Esophagus muscularis mucosa (tissue), 4 donors: Measurements from ENCODE around the gene RAB11FIP2. TPM values are rescaled to one million over a fixed set of nuclear protein-coding genes. Genes with fewer than 3 reads are reported as not detected.

Experiments
- DNase-seq: peaks from one replicate; pipeline ENCODE4 v3.0.0-alpha.2; 2017; ENCODE audit errors: extremely low spot score
- H3K27ac ChIP-seq, 4 donors: fragments of 200-600 bp; sonication (generic); replicated peaks in 1 of 4; 1 replicate in 3 of 4; 2 replicates in 1 of 4; pipeline ENCODE4 v1.5.1; 2016 to 2019; ENCODE audit warnings: mild to moderate bottlenecking in 1 of 4
- H3K27me3 ChIP-seq, 4 donors: fragments of 200-600 bp; sonication (generic); one replicate each; pipeline versions ENCODE4 v1.5.1 to v1.6.0; 2016 to 2019
- H3K36me3 ChIP-seq, 4 donors: fragments of 200-600 bp; sonication (generic); one replicate each; pipeline ENCODE4 v1.5.1; 2016 to 2019
- H3K4me1 ChIP-seq, 4 donors: fragments of 200-600 bp; sonication (generic); one replicate each; pipeline ENCODE4 v1.5.1; 2016 to 2019
- H3K4me3 ChIP-seq, 4 donors: fragments of 200-600 bp; sonication (generic); 1 replicate in 2 of 4; 2 replicates in 2 of 4; pipeline ENCODE4 v1.5.1; 2016 to 2019; ENCODE audit warnings: mild to moderate bottlenecking in 4 of 4, moderate library complexity in 1 of 4
- H3K9me3 ChIP-seq, 4 donors: fragments of 200-600 bp; sonication (generic); 1 replicate in 3 of 4; 2 replicates in 1 of 4; pipeline ENCODE4 v1.5.1; 2016 to 2019
- CTCF ChIP-seq, 3 experiments: fragments of 200-600 bp in 2 of 3; fragments of 450-650 bp in 1 of 3; sonication (generic) in 2 of 3; IDR thresholded peaks; one replicate each; pipeline ENCODE4 v1.5.1; 2017 to 2019; ENCODE audit warnings: antibody characterized with exemption in 3 of 3, mild to moderate bottlenecking in 2 of 3, moderate library complexity in 1 of 3
- EP300 ChIP-seq: sonication (generic); formaldehyde crosslinking; IDR thresholded peaks from one replicate; pipeline ENCODE4 v1.6.1; 2017; ENCODE audit warnings: antibody characterized with exemption
- POLR2A ChIP-seq: fragments of 450-650 bp; IDR thresholded peaks from one replicate; pipeline ENCODE4 v1.6.1; 2017; ENCODE audit warnings: antibody characterized with exemption, moderate library complexity, mild to moderate bottlenecking, low read depth
- POLR2AphosphoS5 ChIP-seq, 2 donors: sonication (generic); formaldehyde crosslinking; IDR thresholded peaks; one replicate each; pipeline ENCODE4 v1.6.1; 2017; ENCODE audit warnings: antibody characterized with exemption in 2 of 2
- WGBS: methylation state at CpG from one replicate; pipeline ENCODE4 v1.1.5; 2018; 5-methylcytosine and 5-hydroxymethylcytosine counted together
- intact Hi-C: fragments of 100-400 bp; cut with DNase I; formaldehyde crosslinking; loops from one replicate; pipeline ENCODE4 v1.15.1; 2023
- total RNA-seq, 4 donors: library from RNA; depleted of rRNA; stranded (reverse); fragments of >200 nt; gene quantifications; one replicate each; pipeline versions ENCODE4 v1.1.0 to v1.2.1, GENCODE V29; 2016

RAB11FIP2 gene
- total RNA-seq, 4 donors from 2014 or later, result 34.8 to 46.5 (median 38.8) TPM

- H3K36me3 ChIP-seq, result no peaks in the 10 kb centered on the region
- H3K9me3 ChIP-seq, result no peaks in the 10 kb centered on the region
- no peak for DNase-seq
- TF ChIP-seq POLR2A (no peak), POLR2AphosphoS5 (IDR thresholded peaks at IDR 0.05) (no peak), EP300 (no peak), CTCF (IDR thresholded peaks at IDR 0.05) (no peak)
- WGBS, result 73% methylated on average over 10 of the region's 10 CpGs
- H3K4me1 ChIP-seq, result no peaks in the 10 kb centered on the region
- no peaks in the 10 kb centered on the region for H3K27me3 ChIP-seq
- no peak overlapping the region for H3K27ac ChIP-seq
- no peak overlapping the region for H3K4me3 ChIP-seq
- intact Hi-C loops, result no loop called here
Measured at GRCh38 chr10:117968354-117969182, 78.2 kb downstream of the RAB11FIP2 start.

- WGBS, result 88% methylated on average over 7 of the region's 7 CpGs
- Histone ChIP-seq H3K4me3 (no peak overlapping the region), H3K9me3 (no peaks in the 10 kb centered on the region), H3K36me3 (no peaks in the 10 kb centered on the region), H3K27ac (no peak overlapping the region), H3K27me3 (no peaks in the 10 kb centered on the region), H3K4me1 (no peaks in the 10 kb centered on the region)
- intact Hi-C loops, result no loop called here
- TF ChIP-seq POLR2A (no peak), EP300 (no peak), CTCF (IDR thresholded peaks at IDR 0.05) (no peak), POLR2AphosphoS5 (IDR thresholded peaks at IDR 0.05) (no peak)
- no peak for DNase-seq
Measured at GRCh38 chr10:117967149-117967650, 79.5 kb downstream of the RAB11FIP2 start.

GRCh38 chr10:117965984-117966383 lies 80.8 kb downstream of the RAB11FIP2 start:
- no peak overlapping the region for H3K4me3 ChIP-seq
- no peak for DNase-seq
- TF ChIP-seq POLR2A (no peak), EP300 (no peak), POLR2AphosphoS5 (IDR thresholded peaks at IDR 0.05) (no peak), CTCF (IDR thresholded peaks at IDR 0.05) (no peak)
- H3K27ac ChIP-seq, result no peak overlapping the region
- H3K36me3 ChIP-seq, result no peaks in the 10 kb centered on the region
- H3K27me3 ChIP-seq, result no peaks in the 10 kb centered on the region
- no peaks in the 10 kb centered on the region for H3K4me1 ChIP-seq
- WGBS, result 55% methylated on average over 2 of the region's 2 CpGs
- intact Hi-C loops, result no loop called here
- H3K9me3 ChIP-seq, result no peaks in the 10 kb centered on the region

- Histone ChIP-seq H3K4me3 (no peak overlapping the region), H3K27ac (no peak overlapping the region), H3K27me3 (no peaks in the 10 kb centered on the region), H3K36me3 (no peaks in the 10 kb centered on the region), H3K9me3 (no peaks in the 10 kb centered on the region), H3K4me1 (no peaks in the 10 kb centered on the region)
- intact Hi-C loops, result no loop called here
- DNase-seq, result no peak
- 77% methylated on average over 4 of the region's 4 CpGs for WGBS
- TF ChIP-seq POLR2A (no peak), POLR2AphosphoS5 (IDR thresholded peaks at IDR 0.05) (no peak), EP300 (no peak)
Measured at GRCh38 chr10:117964536-117964935, 82.2 kb downstream of the RAB11FIP2 start.

GRCh38 chr10:117960345-117960935 lies 86.3 kb downstream of the RAB11FIP2 start:
- no peaks in the 10 kb centered on the region for H3K9me3 ChIP-seq
- no peak overlapping the region for H3K27ac ChIP-seq
- no peak overlapping the region for H3K4me3 ChIP-seq
- no peaks in the 10 kb centered on the region for H3K36me3 ChIP-seq
- no peak for DNase-seq
- intact Hi-C loops, result no loop called here
- TF ChIP-seq EP300 (no peak), POLR2A (no peak), CTCF (IDR thresholded peaks at IDR 0.05) (no peak), POLR2AphosphoS5 (IDR thresholded peaks at IDR 0.05) (no peak)
- H3K27me3 ChIP-seq, result no peaks in the 10 kb centered on the region
- H3K4me1 ChIP-seq, result no peaks in the 10 kb centered on the region
- 82% methylated on average over 4 of the region's 4 CpGs for WGBS
